ENCODE results near the gene KLHL40. TPM values are rescaled to one million over a fixed set of nuclear protein-coding genes. Genes with fewer than 3 reads are reported as not detected.

KLHL40 gene
- total RNA-seq, 1 experiment from 2014 or later, result not detected

DNA sequence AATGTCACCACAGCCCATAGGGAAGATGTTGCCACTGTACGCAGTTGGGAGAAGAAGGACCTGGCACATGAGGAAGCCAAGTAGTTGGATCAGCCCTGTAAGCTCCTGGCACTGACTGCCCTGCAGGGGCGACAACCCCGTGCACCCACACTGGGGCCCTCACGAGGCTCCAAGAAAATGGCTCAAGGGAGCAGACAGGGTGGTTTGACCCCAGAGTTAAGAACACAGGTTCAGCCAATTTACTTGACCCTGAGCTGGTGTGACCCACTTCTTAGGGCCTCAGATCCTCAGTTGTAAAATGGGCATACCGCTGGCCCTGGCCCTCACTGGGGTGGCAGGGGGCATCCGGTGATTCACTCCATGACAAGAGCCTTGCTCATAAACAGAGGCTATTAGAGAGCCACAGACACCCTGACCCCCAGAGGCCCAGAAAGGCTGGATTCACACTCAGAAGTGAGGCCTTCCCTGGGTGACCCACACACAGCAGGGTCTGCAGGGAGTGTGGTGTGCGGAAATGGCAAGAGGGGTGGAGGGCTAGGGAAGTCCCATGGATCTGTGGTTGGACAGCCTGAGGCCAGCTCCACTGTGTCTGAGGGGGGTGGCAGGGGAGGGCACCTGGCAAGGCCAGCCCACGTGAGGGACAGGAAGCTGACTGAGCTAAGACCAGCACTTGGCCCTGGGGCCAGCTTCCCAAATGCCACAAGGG lies 19.0 kb downstream of the KLHL40 start:
- no peak for DNase-seq (ENCODE audit: low spot score)

DNA sequence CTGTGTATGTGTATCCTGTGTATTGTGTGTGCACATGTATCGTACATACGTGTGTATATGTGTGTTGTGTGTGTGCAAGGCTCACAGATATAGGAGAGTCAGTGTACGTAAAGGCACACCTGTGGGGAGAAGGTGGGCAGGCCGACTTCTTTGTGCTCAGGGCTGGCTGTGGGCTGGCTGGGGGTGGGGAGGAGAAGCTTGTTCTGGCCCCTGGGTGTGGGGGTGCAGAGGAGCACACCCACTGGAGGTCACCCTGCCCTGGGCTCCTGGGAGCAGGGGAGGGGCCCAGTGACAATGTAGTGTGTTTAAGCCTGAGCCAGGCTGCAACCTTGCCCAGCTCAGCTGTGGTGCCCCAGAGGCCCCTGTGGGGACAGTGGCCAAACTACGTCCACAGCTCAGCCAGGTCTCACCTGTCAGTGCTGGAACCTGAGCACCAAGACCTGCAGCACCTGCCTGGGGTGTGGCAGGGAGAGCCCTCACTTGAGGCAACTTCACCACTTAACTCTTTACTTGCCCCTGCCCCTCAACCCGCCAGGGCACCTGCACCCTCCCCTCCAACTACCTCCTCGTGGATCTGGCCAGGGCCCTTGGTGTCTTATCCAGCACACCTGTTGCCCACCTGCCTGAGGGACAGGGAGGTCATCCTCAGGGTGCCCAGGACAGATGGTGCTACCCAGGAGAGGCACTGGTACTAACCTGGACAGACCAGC lies 19.9 kb downstream of the KLHL40 start:
- no peak for DNase-seq (ENCODE audit: low spot score)

GRCh38 chr3:42705962-42706585 lies 20.7 kb downstream of the KLHL40 start:
- DNase-seq (ENCODE audit: low spot score), result no peak

DNA sequence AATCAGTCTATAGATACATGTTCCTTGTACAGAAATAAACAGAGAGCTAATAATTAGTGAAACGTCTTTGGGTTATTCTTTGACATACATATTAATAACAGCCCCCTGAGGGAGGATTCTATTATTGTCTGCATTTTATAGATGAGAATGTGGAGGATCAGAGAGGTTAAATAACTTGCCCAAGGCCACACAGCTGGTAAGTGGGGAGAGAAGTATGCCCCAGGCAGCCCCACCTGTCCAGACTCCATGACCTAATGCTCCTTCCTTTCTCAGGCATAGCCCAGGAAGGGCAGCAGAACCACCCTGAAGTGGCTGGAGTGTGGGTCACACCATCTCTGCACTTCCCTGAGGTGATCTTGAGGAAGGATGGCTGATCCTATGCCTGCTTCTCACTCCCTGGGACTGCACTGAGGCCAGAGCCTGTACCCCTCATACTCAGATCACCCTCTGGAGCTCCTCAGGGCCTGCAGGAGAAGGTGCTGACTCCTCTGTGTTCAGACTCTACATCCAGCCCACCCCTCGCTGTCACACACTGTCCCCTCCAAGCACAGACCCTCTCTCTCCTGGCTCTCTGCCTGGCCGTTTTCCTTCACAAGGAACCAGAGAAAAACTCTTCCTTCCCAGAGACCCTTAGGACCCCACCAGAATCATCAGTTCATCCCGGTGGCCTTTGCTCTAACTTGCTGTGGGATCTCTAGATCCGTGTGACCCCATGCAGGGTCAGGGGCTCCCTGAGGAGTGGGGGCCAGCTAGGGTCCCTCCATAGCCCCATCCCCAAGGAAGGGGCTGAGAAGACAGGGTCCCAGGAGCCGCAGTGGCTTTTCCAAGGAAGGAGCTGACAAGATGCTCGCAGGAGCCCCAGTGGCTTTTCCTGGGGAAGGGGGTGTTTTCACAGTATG lies 21.6 kb downstream of the KLHL40 start:
- DNase-seq (ENCODE audit: low spot score), result no peak

DNA sequence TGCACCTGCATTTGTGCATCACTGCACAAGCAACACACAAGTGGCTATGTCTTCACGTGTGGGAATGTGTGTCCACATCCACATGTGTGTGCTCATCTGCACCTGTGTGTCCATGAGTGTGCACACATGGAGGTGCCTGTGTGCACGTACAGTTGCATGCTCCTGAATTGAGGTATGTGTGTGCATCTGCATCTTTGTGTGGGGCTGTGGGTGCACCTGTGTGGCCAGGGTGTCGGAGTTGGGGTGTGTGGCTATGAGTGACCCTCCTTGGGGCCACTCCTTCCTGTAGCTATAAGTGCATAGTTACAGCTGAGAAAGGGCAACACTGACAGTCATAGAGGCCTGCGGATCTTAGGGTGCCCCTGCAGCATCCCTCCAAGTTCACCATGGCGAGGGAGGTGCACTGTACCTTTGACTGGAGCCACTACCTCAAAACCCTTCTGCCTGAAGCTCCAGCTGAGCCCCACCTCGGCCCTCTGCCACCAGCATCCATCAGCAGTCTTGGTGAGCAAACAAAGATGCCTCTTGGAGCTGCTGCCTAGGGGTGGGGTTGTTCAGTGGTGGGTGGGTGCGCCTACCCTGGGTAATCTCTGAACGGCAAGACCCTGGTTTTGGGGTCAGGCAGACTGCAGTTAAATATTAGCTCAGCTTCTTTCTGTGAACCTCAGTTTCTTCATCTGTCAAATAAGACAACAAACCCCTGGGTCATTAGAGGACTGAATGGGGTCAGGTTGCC lies 22.5 kb downstream of the KLHL40 start:
- DNase-seq (ENCODE audit: low spot score), result no peak

GRCh38 chr3:42708611-42709151 lies 23.3 kb downstream of the KLHL40 start:
- DNase-seq (ENCODE audit: low spot score), result no peak

- no peak for DNase-seq (ENCODE audit: low spot score)
These were observed 24.3 kb downstream of the KLHL40 start for GRCh38 chr3:42709621-42710020.

DNA sequence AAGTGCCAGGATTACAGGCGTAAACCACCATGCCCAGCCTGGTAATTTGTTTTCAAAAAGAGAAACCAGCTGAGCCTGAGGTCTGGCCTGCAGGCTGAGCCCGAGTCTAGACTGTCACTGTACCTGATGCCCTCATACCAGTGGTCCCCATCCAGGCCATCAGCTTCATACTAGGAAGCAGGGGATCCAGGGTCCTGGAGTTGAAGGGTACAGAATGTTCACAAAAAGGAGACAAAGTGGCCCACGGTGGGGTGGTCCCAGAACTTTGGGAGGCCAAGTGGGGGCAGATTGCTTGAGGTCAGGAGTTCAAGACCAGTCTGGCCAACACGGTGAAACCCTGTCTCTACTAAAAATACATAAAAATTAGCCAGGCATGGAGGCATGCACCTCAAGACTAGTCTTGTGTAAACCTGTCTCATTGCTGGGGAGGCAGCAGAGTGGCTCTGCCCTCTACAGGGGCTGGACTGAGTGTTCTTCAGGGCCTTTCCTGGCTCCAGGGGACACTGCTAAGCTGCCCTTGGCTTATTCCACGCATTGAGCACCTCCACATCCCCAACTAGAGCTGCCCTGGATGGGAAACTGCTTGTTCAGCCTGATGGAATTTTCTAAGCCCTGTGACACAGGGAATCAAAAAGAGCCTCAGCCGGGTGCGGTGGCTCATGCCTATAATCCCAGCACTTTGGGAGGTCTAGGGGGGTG lies 25.1 kb downstream of the KLHL40 start:
- DNase-seq (ENCODE audit: low spot score), result no peak

GRCh38 chr3:42711491-42712343 lies 26.4 kb downstream of the KLHL40 start:
- DNase-seq (ENCODE audit: low spot score), result no peak

GRCh38 chr3:42712344-42712648 lies 27.0 kb downstream of the KLHL40 start:
- no peak for DNase-seq (ENCODE audit: low spot score)

- no peak for DNase-seq (ENCODE audit: low spot score)
These were observed 27.5 kb downstream of the KLHL40 start for GRCh38 chr3:42712688-42713372.

- no peak for DNase-seq (ENCODE audit: low spot score)
These were observed 28.4 kb downstream of the KLHL40 start for GRCh38 chr3:42713747-42714146.

DNA sequence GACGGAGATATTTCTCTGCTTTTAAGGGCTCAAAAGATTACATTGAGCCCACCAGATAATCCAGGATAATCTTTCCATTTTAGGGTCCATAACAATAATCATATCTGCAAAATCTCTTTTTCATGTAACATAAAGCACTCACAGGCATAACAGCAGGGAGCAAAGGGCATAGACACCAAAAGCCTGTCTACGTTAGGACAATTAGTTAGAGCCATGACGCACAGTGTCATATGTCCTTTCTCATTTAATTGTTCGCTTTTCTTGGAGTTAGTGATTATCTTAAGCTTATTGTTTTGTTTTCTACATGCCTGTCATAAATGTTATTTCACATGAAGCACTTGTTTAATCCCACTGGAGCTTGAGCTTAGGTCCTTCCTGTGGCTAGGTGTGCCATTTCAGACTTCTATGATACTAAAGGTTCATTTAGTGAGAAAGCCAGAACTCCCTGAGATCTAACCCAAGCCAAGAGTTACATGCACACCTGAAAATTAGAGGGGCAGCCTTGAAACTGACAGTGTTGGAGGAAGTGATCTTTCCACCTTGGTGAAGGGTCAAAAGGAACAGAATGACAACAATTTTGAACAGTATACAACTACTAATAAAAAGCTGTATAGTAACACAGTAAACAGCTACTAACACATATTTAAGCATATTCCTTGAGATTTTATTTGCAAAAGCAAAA lies 29.0 kb downstream of the KLHL40 start:
- no peak for DNase-seq (ENCODE audit: low spot score)

DNA sequence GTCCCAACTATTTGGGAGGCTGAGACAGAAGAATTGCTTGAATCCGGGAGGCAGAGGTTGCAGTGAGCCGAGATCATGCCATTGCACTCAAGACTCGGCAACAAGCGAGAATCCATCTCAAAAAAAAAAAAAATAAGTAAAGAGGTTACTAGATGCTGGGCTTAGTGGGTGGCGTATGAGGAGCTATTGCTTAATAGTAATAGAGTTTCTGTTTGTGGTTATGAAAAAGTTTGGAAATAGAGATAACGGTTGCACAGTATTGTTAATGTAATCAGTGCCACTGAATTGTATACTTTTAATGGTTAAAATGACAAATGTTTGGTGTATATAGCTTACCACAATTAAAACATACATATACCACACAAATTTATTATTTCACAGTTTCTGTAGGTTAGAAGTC lies 32.0 kb downstream of the KLHL40 start:
- no peak for DNase-seq (ENCODE audit: low spot score)

GRCh38 chr3:42718338-42718737 lies 33.0 kb downstream of the KLHL40 start:
- DNase-seq (ENCODE audit: low spot score), result no peak

GRCh38 chr3:42719002-42719401 lies 33.7 kb downstream of the KLHL40 start:
- DNase-seq (ENCODE audit: low spot score), result no peak

DNA sequence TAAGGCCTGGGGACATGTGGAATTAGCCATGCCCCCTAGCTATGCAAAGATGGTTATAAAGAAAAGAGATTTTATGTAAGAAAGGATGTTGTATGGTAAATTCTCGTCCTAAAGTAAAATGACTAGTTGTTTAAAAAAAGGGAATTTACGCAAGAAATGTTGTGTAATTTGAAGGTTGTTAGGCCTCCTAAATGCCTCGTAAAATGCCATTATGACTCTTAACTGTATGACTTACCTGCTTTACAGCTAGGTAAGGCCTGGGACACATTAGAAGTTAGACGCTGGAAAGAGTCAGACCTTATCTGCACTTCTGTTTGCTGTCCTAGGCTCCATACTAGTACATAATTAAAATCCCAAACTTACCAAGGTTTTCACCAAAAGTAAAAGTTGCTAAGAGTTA lies 34.8 kb downstream of the KLHL40 start:
- no peak for DNase-seq (ENCODE audit: low spot score)

- no peak for DNase-seq (ENCODE audit: low spot score)
These were observed 36.4 kb downstream of the KLHL40 start for GRCh38 chr3:42721690-42722089.
